Smooth muscle cell (in vitro differentiated cells): ENCODE measurements around the gene CCL21. TPM values are rescaled to one million over a fixed set of nuclear protein-coding genes. Genes with fewer than 3 reads are reported as not detected.
"Not testable (repeated sequence)": the region's sequence is repeated elsewhere in the genome, so short reads cannot be mapped to it uniquely, and the experiment has no call there.

Experiments used
- DNase-seq: peaks from one replicate; lab custom pipeline; 2025; ENCODE audit not compliant: unreplicated experiment; lab: John Stamatoyannopoulos, UW
- H2AFZ ChIP-seq: fragments of 200-600 bp; sonication (generic); 2 replicates; pipeline ENCODE4 v1.6.0; 2016; ENCODE audit warnings: antibody characterized with exemption, low read depth, mild to moderate bottlenecking
- H3F3A ChIP-seq: fragments of 200-600 bp; sonication (generic); 2 replicates; pipeline ENCODE4 v1.6.0; 2017; ENCODE audit warnings: antibody characterized with exemption, low read depth
- H3K27ac ChIP-seq: fragments of 200-600 bp; sonication (generic); 2 replicates; pipeline ENCODE4 v1.5.1; 2016; ENCODE audit warnings: low read depth, mild to moderate bottlenecking
- H3K27me3 ChIP-seq: fragments of 200-600 bp; sonication (generic); 2 replicates; pipeline ENCODE4 v1.6.1; 2016; ENCODE audit warnings: low read depth, mild to moderate bottlenecking
- H3K36me3 ChIP-seq: fragments of 200-600 bp; sonication (generic); 2 replicates; pipeline ENCODE4 v1.5.1; 2016; ENCODE audit warnings: low read depth
- H3K4me1 ChIP-seq: fragments of 200-600 bp; sonication (generic); 2 replicates; pipeline ENCODE4 v1.5.1; 2016; ENCODE audit warnings: low read depth
- H3K4me2 ChIP-seq: fragments of 200-600 bp; sonication (generic); 2 replicates; pipeline ENCODE4 v1.6.0; 2016; ENCODE audit warnings: mild to moderate bottlenecking
- H3K4me3 ChIP-seq: fragments of 200-600 bp; sonication (generic); 2 replicates; pipeline ENCODE4 v1.5.1; 2016; ENCODE audit warnings: mild to moderate bottlenecking
- H3K79me2 ChIP-seq: fragments of 200-600 bp; sonication (generic); 2 replicates; pipeline ENCODE4 v1.6.0; 2016; ENCODE audit warnings: low read depth, mild to moderate bottlenecking
- H3K9ac ChIP-seq: fragments of 200-600 bp; sonication (generic); 2 replicates; pipeline ENCODE4 v1.6.0; 2016; ENCODE audit warnings: low read depth
- H3K9me3 ChIP-seq: fragments of 200-600 bp; sonication (generic); replicated peaks from 2 replicates; pipeline ENCODE4 v1.5.1; 2016; ENCODE audit warnings: low read depth
- H4K20me1 ChIP-seq: fragments of 200-600 bp; sonication (generic); 2 replicates; pipeline ENCODE4 v1.6.0; 2016; ENCODE audit warnings: low read depth
- WGBS: methylation state at CpG from one replicate; pipeline ENCODE4 v1.1.7; 2016; ENCODE audit warnings: low lambda C conversion rate; 5-methylcytosine and 5-hydroxymethylcytosine counted together
- polyA plus RNA-seq: library from polyadenylated mRNA; unstranded; fragments of >200 nt; fragmentation: Nextera tagmentation; extraction: Ambion mirVana; gene quantifications from 2 replicates; pipeline ENCODE4 v1.2.1, GENCODE V29; 2016
- total RNA-seq: library from RNA; depleted of rRNA; stranded (reverse); fragments of >200 nt; gene quantifications from 2 replicates; pipeline ENCODE4 v1.2.3, GENCODE V29; 2014
- TF ChIP-seq, protein P1 (sequence below): fragments of 200-600 bp; sonication (generic); IDR thresholded peaks from 2 replicates; pipeline ENCODE4 v1.5.1; 2017; ENCODE audit warnings: borderline replicate concordance, mild to moderate bottlenecking, antibody characterized with exemption; ENCODE audit not compliant: insufficient read depth, poor library complexity, severe bottlenecking

CCL21 gene
- total and polyA plus RNA-seq, 2 experiments from 2014 or later, result not detected

DNA sequence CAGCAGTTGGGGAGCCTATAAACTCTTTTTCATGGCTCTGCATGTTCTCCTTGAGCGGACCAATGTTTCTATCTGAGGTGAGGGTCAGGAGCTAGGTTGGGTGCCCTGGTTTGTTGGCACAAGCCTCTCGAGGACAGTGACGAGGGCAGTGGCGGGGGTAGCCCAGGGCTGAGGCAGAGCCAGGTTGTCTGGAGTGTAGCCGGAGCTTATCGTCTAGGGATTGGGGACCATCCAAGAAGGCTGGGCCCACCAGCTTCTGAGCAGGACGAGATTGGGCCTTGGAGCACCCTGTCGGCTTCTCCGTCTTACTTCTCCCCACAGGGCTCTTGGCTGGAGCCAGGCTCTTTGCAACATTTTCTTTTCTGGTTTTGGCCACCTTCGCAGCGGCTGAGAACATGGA lies 13.2 kb upstream of the CCL21 start:
- DNase-seq, result no peak
- 96% methylated on average over 11 of the region's 11 CpGs for WGBS
- Histone ChIP-seq H3K79me2 (no peaks in the 10 kb centered on the region), H4K20me1 (no peaks in the 10 kb centered on the region), H3K27ac (no peak overlapping the region), H3K4me2 (no peak overlapping the region), H3K4me3 (no peak overlapping the region), H3K27me3 (no peaks in the 10 kb centered on the region), H3K36me3 (no peaks in the 10 kb centered on the region), H3F3A (no peaks in the 10 kb centered on the region), H3K9me3 (no peaks in the 10 kb centered on the region), H2AFZ (no peak overlapping the region), H3K9ac (no peak overlapping the region), H3K4me1 (no peaks in the 10 kb centered on the region)
- TF ChIP-seq, protein P1, sequence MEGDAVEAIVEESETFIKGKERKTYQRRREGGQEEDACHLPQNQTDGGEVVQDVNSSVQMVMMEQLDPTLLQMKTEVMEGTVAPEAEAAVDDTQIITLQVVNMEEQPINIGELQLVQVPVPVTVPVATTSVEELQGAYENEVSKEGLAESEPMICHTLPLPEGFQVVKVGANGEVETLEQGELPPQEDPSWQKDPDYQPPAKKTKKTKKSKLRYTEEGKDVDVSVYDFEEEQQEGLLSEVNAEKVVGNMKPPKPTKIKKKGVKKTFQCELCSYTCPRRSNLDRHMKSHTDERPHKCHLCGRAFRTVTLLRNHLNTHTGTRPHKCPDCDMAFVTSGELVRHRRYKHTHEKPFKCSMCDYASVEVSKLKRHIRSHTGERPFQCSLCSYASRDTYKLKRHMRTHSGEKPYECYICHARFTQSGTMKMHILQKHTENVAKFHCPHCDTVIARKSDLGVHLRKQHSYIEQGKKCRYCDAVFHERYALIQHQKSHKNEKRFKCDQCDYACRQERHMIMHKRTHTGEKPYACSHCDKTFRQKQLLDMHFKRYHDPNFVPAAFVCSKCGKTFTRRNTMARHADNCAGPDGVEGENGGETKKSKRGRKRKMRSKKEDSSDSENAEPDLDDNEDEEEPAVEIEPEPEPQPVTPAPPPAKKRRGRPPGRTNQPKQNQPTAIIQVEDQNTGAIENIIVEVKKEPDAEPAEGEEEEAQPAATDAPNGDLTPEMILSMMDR, result no peak

DNA sequence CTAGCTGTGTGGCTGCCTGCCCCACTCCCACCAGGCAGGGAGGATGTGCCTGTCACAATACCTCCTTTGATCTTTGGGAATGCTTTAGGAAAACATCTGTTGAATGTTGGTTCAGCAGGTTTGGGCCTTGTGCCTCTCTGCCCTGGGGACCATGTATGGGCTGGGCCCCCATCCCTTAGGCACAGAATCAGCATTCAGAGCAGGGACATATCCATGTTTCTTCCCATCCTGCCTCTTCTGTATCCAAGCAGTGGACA lies 9.8 kb upstream of the CCL21 start:
- H3F3A ChIP-seq, H4K20me1 ChIP-seq, H3K36me3 ChIP-seq, H3K9me3 ChIP-seq, H3K4me3 ChIP-seq, H3K27ac ChIP-seq, H3K9ac ChIP-seq, H2AFZ ChIP-seq, H3K4me2 ChIP-seq, H3K4me1 ChIP-seq, H3K79me2 ChIP-seq, H3K27me3 ChIP-seq, DNase-seq: not testable (repeated sequence)

DNA sequence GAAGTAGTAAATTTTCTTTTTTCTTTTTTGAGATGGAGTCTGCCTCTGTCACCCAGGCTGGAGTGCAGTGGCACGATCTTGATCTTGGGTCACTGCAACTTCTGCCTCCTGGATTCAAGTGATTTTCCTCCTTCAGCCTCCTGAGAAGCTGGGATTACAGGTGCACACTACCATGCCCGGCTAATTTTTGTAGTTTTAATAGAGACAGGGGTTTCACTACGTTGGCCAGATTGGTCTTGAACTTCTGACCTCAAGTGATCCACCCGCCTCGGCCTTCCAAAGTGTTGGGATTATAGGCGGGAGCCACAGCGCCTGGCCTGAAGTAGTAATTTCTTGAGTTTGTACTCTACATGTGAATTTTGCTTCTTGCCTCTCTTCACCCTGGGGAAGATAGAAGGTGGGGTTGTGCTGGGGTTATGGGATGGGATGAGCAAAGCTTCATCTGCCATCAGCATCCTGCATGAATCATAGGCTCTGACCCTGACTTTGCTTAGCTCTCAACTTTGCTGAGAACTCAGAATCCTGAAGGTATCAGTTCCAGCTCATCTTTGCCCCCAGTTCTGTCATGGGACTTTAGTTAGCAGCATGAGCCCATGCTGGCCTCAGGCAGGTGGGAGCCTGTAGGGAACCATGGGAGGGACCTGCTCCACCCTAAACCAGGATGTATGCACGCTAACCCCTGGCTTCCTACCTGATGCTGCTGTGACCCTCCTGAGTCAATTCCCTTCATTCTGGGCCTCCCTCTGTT lies 9.3 kb upstream of the CCL21 start:
- no peak overlapping the region for H3K27ac ChIP-seq
- no peaks in the 10 kb centered on the region for H3K9me3 ChIP-seq
- no peak overlapping the region for H3K4me2 ChIP-seq
- DNase-seq, result no peak
- H3F3A ChIP-seq, result no peaks in the 10 kb centered on the region
- no peak overlapping the region for H3K4me3 ChIP-seq
- no peaks in the 10 kb centered on the region for H3K79me2 ChIP-seq
- H4K20me1 ChIP-seq, result no peaks in the 10 kb centered on the region
- H3K4me1 ChIP-seq, result no peaks in the 10 kb centered on the region
- no peaks in the 10 kb centered on the region for H3K36me3 ChIP-seq
- H3K27me3 ChIP-seq, result no peaks in the 10 kb centered on the region
- WGBS, result 87% methylated on average over 8 of the region's 8 CpGs
- H2AFZ ChIP-seq, result no peak overlapping the region
- H3K9ac ChIP-seq, result no peak overlapping the region
- TF ChIP-seq, protein P1, result no peak

DNA sequence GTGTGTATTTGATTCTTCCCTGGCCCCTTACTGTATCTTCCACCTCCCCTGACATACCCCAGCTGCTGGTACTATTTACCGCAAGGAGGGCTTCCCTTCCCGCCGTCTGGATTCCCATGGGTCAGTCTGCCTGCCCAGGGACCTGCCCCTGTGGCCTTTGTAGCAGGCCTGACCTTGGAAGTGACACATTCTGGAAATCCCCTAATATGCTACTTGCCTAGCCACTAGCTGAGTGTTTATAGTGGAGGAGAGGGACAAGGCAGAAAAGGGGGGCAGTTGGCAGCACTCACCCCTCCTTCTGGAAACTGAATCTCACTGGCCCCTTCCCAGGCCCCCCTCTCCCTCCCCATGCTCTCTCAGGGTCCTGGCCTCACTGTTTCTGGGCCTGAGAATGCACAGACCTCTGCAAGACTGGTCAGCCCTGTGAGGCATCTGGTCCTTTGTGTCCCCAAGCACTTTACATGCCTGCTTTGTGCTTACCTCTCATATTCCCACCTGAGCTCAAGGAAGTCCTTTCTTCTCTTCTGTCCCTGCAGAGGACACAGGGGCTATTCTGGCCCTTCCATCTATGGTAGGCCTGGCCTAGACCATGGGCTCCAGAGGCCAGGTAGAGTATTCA lies 8.2 kb upstream of the CCL21 start:
- Histone ChIP-seq H3K9ac (no peak overlapping the region), H3F3A (no peaks in the 10 kb centered on the region), H3K9me3 (no peaks in the 10 kb centered on the region), H3K27ac (no peak overlapping the region), H3K36me3 (no peaks in the 10 kb centered on the region), H3K27me3 (peaks cover 7% of the 10 kb centered on the region), H2AFZ (no peak overlapping the region), H3K4me1 (no peaks in the 10 kb centered on the region), H3K4me2 (no peak overlapping the region), H3K79me2 (no peaks in the 10 kb centered on the region), H3K4me3 (no peak overlapping the region), H4K20me1 (no peaks in the 10 kb centered on the region)
- no peak for DNase-seq
- WGBS, result 77% methylated on average over 3 of the region's 3 CpGs
- TF ChIP-seq, protein P1, result no peak
